ENCODE results near the gene HGFAC. TPM values are rescaled to one million over a fixed set of nuclear protein-coding genes. Genes with fewer than 3 reads are reported as not detected.

The HGFAC gene
- total RNA-seq, 2 donors from 2014 or later = not detected

GRCh38 chr4:3424522-3425095, 17.2 kb upstream of the HGFAC start:
- Histone ChIP-seq H3K4me1 (no peaks in the 10 kb centered on the region), H3K36me3 (peaks cover 15% of the 10 kb centered on the region), H3K27me3 (no peaks in the 10 kb centered on the region), H3K4me3 (no peak overlapping the region), H3K9me3 (no peaks in the 10 kb centered on the region), H3K27ac (no peak overlapping the region)
- no peak for TF ChIP-seq CTCF (IDR thresholded peaks at IDR 0.05)
- no peak for DNase-seq (ENCODE audit: low spot score)

GRCh38 chr4:3426465-3427133, 15.2 kb upstream of the HGFAC start:
- H3K9me3 ChIP-seq = no peaks in the 10 kb centered on the region
- H3K36me3 ChIP-seq = peaks cover 23% of the 10 kb centered on the region
- no peaks in the 10 kb centered on the region for H3K4me1 ChIP-seq
- no peak overlapping the region for H3K4me3 ChIP-seq
- TF ChIP-seq CTCF (IDR thresholded peaks at IDR 0.05) = no peak
- H3K27ac ChIP-seq = no peak overlapping the region
- no peaks in the 10 kb centered on the region for H3K27me3 ChIP-seq
- no peak for DNase-seq (ENCODE audit: low spot score)

- peaks cover 21% of the 10 kb centered on the region for H3K36me3 ChIP-seq
- H3K27me3 ChIP-seq = no peaks in the 10 kb centered on the region
- H3K4me3 ChIP-seq = no peak overlapping the region
- H3K4me1 ChIP-seq = no peaks in the 10 kb centered on the region
- H3K27ac ChIP-seq = no peak overlapping the region
- H3K9me3 ChIP-seq = no peaks in the 10 kb centered on the region
- DNase-seq (ENCODE audit: low spot score) = no peak
- TF ChIP-seq CTCF (IDR thresholded peaks at IDR 0.05) = no peak
These were observed 14.7 kb upstream of the HGFAC start for GRCh38 chr4:3427134-3427476.

GRCh38 chr4:3427706-3428446, 13.9 kb upstream of the HGFAC start:
- Histone ChIP-seq H3K27ac (no peak overlapping the region), H3K4me1 (no peaks in the 10 kb centered on the region), H3K4me3 (no peak overlapping the region), H3K9me3 (no peaks in the 10 kb centered on the region), H3K27me3 (no peaks in the 10 kb centered on the region), H3K36me3 (peaks cover 13% of the 10 kb centered on the region)
- TF ChIP-seq CTCF (IDR thresholded peaks at IDR 0.05) = no peak
- no peak for DNase-seq (ENCODE audit: low spot score)

- no peaks in the 10 kb centered on the region for H3K4me1 ChIP-seq
- peaks cover 13% of the 10 kb centered on the region for H3K36me3 ChIP-seq
- H3K27ac ChIP-seq = no peak overlapping the region
- no peak for DNase-seq (ENCODE audit: low spot score)
- TF ChIP-seq CTCF (IDR thresholded peaks at IDR 0.05) = no peak
- H3K27me3 ChIP-seq = no peaks in the 10 kb centered on the region
- H3K9me3 ChIP-seq = no peaks in the 10 kb centered on the region
- no peak overlapping the region for H3K4me3 ChIP-seq
These were observed 12.1 kb upstream of the HGFAC start for GRCh38 chr4:3429651-3430050.
